Thoracic aorta (tissue), 2 donors: ENCODE data around the gene SDHAF1. TPM values are rescaled to one million over a fixed set of nuclear protein-coding genes. Genes with fewer than 3 reads are reported as not detected.

Source experiments
- ATAC-seq: fragments of 150-250 bp; one replicate; pipeline ENCODE4 v1.8.0; 2017; ENCODE audit warnings: low read depth; ENCODE audit not compliant: insufficient number of reproducible peaks, low FRiP score
- DNase-seq: peaks from one replicate; pipeline ENCODE4 v3.0.0-alpha.2; 2020; ENCODE audit warnings: low spot score
- H3K27ac ChIP-seq, 2 donors: fragments of 200-600 bp; sonication (generic); 1 replicate in 1 of 2; 2 replicates in 1 of 2; pipeline ENCODE4 v1.5.1; 2016; ENCODE audit warnings: mild to moderate bottlenecking in 2 of 2, moderate library complexity in 2 of 2
- H3K27me3 ChIP-seq: fragments of 200-600 bp; sonication (generic); replicated peaks from 2 replicates; pipeline ENCODE4 v1.6.0; 2016; ENCODE audit warnings: mild to moderate bottlenecking; ENCODE audit not compliant: insufficient read depth
- H3K36me3 ChIP-seq: fragments of 200-600 bp; sonication (generic); one replicate; pipeline ENCODE4 v1.5.1; 2016
- H3K4me1 ChIP-seq, 2 donors: fragments of 200-600 bp; sonication (generic); 1 replicate in 1 of 2; 2 replicates in 1 of 2; pipeline versions ENCODE4 v1.5.1 to v1.6.0; 2016; ENCODE audit warnings: low read depth in 2 of 2, mild to moderate bottlenecking in 1 of 2; ENCODE audit not compliant: control insufficient read depth in 1 of 2
- H3K4me3 ChIP-seq: fragments of 200-600 bp; sonication (generic); 2 replicates; pipeline ENCODE4 v1.5.1; 2016; ENCODE audit warnings: mild to moderate bottlenecking
- H3K9me3 ChIP-seq: fragments of 200-600 bp; sonication (generic); 2 replicates; pipeline ENCODE4 v1.5.1; 2016
- CTCF ChIP-seq: fragments of 200-600 bp; sonication (generic); IDR thresholded peaks from one replicate; pipeline ENCODE4 v1.5.1; 2019; ENCODE audit warnings: antibody characterized with exemption
- total RNA-seq, 2 donors: library from RNA; depleted of rRNA; stranded (reverse); fragments of >200 nt; gene quantifications; one replicate each; pipeline versions ENCODE4 v1.1.0 to v1.2.3, GENCODE V29; 2016

The SDHAF1 gene
- total RNA-seq, 2 donors from 2014 or later = 43.0 to 70.5 TPM

- ATAC-seq (no peak), DNase-seq (no peak)
- Histone ChIP-seq H3K9me3 (no peaks in the 10 kb centered on the region), H3K27ac (no peak overlapping the region), H3K36me3 (no peaks in the 10 kb centered on the region), H3K27me3 (no peaks in the 10 kb centered on the region), H3K4me3 (no peak overlapping the region), H3K4me1 (no peaks in the 10 kb centered on the region)
- no peak for TF ChIP-seq CTCF
These were observed 28.2 kb upstream of the SDHAF1 start for GRCh38 chr19:35966771-35967170.

GRCh38 chr19:35973487-35973886 lies 21.5 kb upstream of the SDHAF1 start:
- no peaks in the 10 kb centered on the region for H3K9me3 ChIP-seq
- H3K4me1 ChIP-seq = no peaks in the 10 kb centered on the region
- H3K27me3 ChIP-seq = no peaks in the 10 kb centered on the region
- no peak for ATAC-seq
- no peak for DNase-seq
- H3K36me3 ChIP-seq = no peaks in the 10 kb centered on the region
- TF ChIP-seq CTCF = no peak
- no peak overlapping the region for H3K4me3 ChIP-seq
- H3K27ac ChIP-seq = no peak overlapping the region

GRCh38 chr19:35975608-35976214 lies 19.3 kb upstream of the SDHAF1 start:
- no peaks in the 10 kb centered on the region for H3K36me3 ChIP-seq
- H3K4me3 ChIP-seq = no peak overlapping the region
- no peaks in the 10 kb centered on the region for H3K27me3 ChIP-seq
- H3K4me1 ChIP-seq = no peaks in the 10 kb centered on the region
- TF ChIP-seq CTCF = no peak
- H3K27ac ChIP-seq = no peak overlapping the region
- DNase-seq (no peak), ATAC-seq (no peak)
- no peaks in the 10 kb centered on the region for H3K9me3 ChIP-seq

- DNase-seq = no peak
- Histone ChIP-seq H3K9me3 (no peaks in the 10 kb centered on the region), H3K4me1 (no peaks in the 10 kb centered on the region), H3K4me3 (no peak overlapping the region), H3K36me3 (no peaks in the 10 kb centered on the region), H3K27ac (no peak overlapping the region), H3K27me3 (no peaks in the 10 kb centered on the region)
- no peak for TF ChIP-seq CTCF
- no peak for ATAC-seq
These were observed 17.4 kb upstream of the SDHAF1 start for GRCh38 chr19:35977446-35978222.

GRCh38 chr19:35978271-35978670 lies 16.7 kb upstream of the SDHAF1 start:
- Histone ChIP-seq H3K4me1 (no peaks in the 10 kb centered on the region), H3K4me3 (no peak overlapping the region), H3K27ac (no peak overlapping the region), H3K9me3 (no peaks in the 10 kb centered on the region), H3K36me3 (no peaks in the 10 kb centered on the region), H3K27me3 (no peaks in the 10 kb centered on the region)
- TF ChIP-seq CTCF = no peak
- DNase-seq (no peak), ATAC-seq (no peak)
